HG03558 (cell line): ENCODE results near the gene APPL1.

Source experiments
- ATAC-seq: cut with Tn5 transposase; IDR thresholded peaks from one replicate; pipeline ENCODE4 v1.9.1; 2021; ENCODE audit warnings: moderate number of reproducible peaks; ENCODE audit not compliant: unreplicated experiment; ENCODE audit errors: extremely low read depth

The APPL1 gene, protein sequence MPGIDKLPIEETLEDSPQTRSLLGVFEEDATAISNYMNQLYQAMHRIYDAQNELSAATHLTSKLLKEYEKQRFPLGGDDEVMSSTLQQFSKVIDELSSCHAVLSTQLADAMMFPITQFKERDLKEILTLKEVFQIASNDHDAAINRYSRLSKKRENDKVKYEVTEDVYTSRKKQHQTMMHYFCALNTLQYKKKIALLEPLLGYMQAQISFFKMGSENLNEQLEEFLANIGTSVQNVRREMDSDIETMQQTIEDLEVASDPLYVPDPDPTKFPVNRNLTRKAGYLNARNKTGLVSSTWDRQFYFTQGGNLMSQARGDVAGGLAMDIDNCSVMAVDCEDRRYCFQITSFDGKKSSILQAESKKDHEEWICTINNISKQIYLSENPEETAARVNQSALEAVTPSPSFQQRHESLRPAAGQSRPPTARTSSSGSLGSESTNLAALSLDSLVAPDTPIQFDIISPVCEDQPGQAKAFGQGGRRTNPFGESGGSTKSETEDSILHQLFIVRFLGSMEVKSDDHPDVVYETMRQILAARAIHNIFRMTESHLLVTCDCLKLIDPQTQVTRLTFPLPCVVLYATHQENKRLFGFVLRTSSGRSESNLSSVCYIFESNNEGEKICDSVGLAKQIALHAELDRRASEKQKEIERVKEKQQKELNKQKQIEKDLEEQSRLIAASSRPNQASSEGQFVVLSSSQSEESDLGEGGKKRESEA

DNA sequence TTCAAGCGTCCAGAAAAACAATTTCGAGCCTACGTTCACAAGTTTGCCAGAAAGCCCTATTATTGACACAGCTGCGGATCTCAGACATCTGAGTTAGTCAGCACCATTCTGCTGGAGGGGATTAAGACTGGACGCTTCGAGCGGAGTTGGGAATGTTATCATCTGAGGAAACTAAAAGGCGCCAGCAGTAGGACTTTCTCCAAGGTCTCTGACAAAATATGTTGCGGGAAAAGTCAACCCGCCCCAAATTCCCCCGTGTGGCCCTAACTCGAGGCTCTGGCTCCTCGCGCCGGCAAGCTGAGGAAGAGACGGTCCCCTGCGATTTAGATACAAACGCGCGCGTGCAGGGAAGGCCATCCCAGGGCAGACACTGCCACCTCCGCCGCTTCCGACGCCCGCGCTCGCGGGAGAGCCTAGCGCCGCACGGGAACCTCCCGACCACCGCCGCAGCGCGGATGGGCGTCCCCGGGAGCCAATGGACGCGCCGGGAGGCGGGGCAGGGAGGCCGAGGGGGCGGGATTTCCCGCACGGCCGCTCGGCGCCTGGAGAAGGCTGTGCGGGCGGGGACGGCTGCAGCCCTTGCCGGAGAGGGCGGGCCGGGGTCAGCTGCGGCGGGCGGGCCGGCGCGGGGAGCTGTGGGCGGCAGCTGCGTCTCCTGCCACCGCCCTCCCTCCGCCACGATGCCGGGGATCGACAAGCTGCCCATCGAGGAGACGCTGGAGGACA, at the start of gene APPL1:
APPL1 (plus strand) TSS at position 526 of the 726 bp plus-strand sequence; CDS start at position 681, 155 bp downstream.
- peak; percentile 75 for ATAC-seq

GRCh38 chr3:57179580-57180410, 47.7 kb upstream of the APPL1 start:
- ATAC-seq: no peak

GRCh38 chr3:57184526-57184925, 43.0 kb upstream of the APPL1 start:
- no peak for ATAC-seq

GRCh38 chr3:57192028-57192427, 35.5 kb upstream of the APPL1 start:
- no peak for ATAC-seq

DNA sequence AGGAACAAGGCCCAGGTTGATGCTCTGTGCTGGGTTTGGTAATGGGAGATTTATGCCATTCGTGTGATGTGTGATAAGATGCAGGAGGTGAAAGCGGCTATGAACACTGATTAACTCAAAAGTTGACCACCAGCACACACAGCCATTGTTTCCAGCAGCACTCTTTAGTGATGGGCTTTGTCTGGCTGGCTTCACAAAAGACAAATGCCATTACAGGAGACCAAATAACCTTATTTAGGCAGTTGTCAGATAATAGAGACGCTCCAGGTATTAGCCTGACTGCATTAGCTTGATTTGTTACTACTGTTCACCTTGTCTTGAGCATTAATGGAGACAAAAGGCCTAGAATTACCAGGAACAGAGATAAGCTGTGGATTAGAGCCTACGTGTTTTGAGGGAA, 32.9 kb upstream of the APPL1 start:
- ATAC-seq: no peak

DNA sequence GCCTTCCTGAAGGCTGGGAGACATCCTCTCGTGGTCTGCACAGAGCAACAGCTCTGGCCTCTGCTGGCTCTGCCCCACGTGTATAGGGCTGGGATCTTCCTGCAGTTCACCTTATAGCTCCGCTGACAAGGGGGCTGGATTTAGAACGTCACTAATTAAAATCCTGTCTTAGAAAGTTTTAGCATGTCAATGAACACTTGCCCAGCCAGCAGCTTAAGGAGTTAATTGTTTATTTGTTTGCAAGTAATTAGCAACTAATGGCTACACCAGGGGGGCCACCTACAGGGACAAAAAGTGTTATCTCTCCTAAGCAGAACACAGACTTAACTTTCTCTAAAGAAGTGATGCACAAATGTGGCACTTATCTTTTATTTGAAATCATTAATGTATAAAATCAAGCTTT, 27.6 kb upstream of the APPL1 start, which contains the start of gene HESX1:
HESX1 (minus strand) TSS at position 84 of the 403 bp plus-strand sequence; CDS start at position 24, 60 bp downstream.
- no peak for ATAC-seq

DNA sequence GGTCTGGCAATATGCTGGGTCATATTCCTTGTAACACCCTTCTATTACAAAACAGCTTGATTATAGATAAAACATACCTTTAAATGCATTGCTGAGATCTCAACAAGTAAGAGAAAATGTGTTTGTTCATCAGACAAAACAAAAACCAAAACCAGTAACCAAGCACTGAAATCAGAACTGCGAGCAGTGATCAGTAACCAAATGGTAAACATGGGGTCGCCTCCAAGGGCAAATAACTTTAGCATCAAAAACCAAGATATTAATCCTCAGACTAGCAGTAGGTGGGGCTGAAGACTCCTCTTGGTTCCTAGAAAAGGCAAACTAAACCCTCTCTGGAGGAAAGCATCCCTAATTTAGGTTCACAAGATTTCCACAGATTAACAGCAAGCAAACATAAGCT, 21.1 kb upstream of the APPL1 start:
- no peak for ATAC-seq

GRCh38 chr3:57221883-57222282, 5.6 kb upstream of the APPL1 start:
- ATAC-seq: no peak

DNA sequence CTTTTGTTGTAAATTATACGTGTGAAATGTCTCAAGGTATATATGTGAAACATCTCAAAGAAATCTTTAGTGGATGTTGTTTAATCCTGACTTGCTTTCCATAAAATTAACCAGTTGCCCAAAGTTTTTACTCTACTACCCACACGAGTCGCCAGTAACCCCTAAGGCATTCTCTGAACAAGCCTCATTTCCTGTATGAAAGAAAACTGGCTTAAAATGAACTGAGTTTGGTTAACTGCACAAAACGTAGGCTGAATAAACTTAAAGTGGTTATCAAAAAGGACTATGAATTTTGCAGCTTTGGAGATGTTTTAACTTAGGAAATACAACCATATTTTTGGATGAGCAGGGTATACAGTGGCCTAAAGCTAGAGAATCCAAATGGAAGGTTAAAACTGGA, 2.7 kb upstream of the APPL1 start:
- ATAC-seq: no peak

- ATAC-seq: no peak
Observed at GRCh38 chr3:57226176-57226575, 1.4 kb upstream of the APPL1 start.

- ATAC-seq: peak; percentile 10
Observed at GRCh38 chr3:57227930-57228751, 612 bp downstream of the APPL1 start.

GRCh38 chr3:57230006-57230405, 2.5 kb downstream of the APPL1 start:
- ATAC-seq: no peak

DNA sequence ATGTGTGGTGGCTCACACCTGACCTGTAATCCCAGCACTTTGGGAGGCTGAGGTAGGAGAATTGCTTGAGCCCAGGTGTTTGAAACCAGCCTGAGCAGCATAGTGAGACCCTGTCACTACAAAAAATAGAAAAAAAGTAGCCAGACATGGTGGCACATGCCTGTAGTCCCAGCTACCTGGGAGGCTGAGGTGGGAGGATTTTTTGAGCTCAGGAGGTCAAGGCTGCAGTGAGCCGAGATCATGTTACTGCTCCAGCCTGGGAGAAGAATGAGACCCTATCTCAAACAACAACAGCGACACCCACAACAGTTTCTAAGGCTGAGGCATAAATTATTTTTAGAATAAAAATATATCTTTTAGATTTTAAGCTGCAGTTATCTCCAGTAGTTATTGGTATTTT, 6.3 kb downstream of the APPL1 start:
- ATAC-seq: no peak

DNA sequence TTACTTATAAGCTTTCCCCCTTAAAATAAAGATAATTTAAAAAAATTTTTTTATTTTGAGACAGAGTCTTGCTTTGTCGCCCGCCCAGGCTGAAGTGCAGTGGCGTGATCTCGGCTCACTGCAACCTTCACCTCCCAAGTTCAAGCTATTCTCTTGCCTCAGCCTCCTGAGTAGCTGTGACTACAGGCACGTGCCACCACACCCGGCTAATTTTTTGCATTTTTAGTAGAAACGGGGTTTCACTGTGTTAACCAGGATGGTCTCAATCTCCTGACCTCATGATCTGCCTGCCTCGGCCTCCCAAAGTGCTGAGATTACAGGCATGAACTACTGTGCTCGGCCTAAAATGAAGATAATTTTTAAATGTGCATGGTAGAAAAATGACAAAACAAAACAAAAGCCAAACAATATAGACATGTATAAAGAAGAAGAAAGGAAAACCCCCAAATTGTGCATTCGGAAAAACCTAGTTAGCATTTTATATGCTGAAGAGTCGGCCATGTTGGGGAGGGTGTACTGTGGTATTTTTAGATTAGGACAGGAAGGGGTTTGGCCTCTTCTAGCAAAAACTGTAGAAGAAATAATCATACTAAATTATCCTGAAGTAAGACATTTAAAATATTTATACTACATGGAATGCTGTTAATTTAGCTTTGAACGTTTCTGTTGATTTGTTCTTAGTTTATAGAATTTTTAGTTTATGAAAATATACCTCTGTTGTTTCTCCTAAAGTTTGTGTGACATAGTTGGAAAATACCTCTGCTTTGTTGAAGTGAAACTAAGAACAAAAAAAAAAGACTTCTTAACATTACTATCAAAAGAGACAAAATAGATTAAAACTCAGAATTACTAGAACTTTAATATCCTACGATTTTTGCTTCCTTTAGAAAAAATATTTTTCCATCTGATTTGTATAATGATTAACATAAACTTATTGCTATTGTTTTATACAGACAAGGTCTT, 7.4 kb downstream of the APPL1 start:
- no peak for ATAC-seq

- ATAC-seq: no peak
Observed at GRCh38 chr3:57244946-57245345, 17.4 kb downstream of the APPL1 start.

- no peak for ATAC-seq
Observed at GRCh38 chr3:57252404-57252803, 24.9 kb downstream of the APPL1 start.

- no peak for ATAC-seq
Observed at GRCh38 chr3:57256844-57257243, 29.3 kb downstream of the APPL1 start.

DNA sequence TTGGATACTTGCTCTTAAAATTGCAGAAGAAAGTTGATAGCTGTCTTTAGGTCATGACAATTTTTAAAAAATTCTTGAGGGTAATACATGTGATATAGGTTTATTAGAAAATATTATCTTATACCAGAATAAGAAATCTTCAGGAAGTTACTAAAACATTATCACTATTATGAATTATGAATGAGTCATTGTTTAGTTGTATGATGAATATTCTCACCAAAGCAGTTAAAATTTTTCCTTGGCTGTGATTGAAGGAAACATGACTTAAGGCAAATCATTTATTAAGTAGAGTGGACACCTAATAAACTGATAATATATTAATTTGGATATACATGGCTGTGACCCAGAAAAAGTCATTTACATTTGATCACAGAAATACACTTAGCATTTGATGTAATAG, 30.1 kb downstream of the APPL1 start:
- no peak for ATAC-seq
